22Rv1 (cell line): ENCODE results near the gene SRC.
"Not testable (repeated sequence)": the region's sequence is repeated elsewhere in the genome, so short reads cannot be mapped to it uniquely, and the experiment has no call there.

Source experiments
- H3K27ac ChIP-seq: fragments of 450-650 bp; 2 replicates; pipeline ENCODE4 v1.5.1; 2017
- ZFX ChIP-seq: fragments of 450-650 bp; IDR thresholded peaks from 2 replicates; pipeline ENCODE4 v1.6.1; 2017; ENCODE audit warnings: antibody characterized with exemption, borderline replicate concordance
- TF ChIP-seq, protein P1 (sequence below): fragments of 450-650 bp; IDR thresholded peaks from 2 replicates; pipeline ENCODE4 v1.5.1; 2017; ENCODE audit warnings: mild to moderate bottlenecking

The SRC gene

DNA sequence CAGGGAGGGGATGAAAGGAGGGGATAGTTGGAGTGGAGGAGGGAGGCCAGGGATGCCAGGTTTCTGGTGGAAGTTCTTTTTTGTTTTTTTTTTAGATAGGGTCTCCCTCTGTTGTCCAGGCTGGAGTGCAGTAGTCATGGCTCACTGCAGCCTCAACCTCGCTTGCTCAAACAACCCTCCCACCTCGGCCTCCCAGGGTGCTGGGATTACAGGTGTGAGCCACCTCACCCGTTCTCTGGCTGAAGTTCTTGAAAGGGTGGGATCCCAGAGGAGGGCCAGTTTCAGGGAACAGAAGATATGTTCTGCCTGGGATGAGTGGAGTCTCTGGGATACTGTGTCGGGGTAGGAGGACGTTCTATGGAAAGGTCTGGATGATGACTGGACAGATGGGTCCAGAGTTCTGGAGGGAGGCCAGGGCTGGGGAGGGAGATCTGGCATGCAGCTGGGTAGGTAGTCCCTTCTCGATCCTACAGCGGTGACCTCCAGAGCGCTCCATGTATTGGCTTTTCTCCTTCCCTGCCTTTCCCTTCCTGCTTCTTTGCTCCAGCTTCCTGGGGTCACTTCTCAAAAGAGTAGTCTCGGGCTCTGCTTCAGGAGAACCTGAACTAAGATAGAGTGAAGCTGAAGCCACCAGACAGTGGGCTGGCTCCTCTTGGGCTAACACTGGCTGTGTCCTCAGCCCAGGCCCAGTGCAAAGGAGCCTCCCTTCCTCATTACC is 12.7 kb upstream of the SRC start:
- TF ChIP-seq, protein P1, sequence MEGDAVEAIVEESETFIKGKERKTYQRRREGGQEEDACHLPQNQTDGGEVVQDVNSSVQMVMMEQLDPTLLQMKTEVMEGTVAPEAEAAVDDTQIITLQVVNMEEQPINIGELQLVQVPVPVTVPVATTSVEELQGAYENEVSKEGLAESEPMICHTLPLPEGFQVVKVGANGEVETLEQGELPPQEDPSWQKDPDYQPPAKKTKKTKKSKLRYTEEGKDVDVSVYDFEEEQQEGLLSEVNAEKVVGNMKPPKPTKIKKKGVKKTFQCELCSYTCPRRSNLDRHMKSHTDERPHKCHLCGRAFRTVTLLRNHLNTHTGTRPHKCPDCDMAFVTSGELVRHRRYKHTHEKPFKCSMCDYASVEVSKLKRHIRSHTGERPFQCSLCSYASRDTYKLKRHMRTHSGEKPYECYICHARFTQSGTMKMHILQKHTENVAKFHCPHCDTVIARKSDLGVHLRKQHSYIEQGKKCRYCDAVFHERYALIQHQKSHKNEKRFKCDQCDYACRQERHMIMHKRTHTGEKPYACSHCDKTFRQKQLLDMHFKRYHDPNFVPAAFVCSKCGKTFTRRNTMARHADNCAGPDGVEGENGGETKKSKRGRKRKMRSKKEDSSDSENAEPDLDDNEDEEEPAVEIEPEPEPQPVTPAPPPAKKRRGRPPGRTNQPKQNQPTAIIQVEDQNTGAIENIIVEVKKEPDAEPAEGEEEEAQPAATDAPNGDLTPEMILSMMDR: no peak
- no peak for TF ChIP-seq ZFX
- H3K27ac ChIP-seq: no peak overlapping the region

DNA sequence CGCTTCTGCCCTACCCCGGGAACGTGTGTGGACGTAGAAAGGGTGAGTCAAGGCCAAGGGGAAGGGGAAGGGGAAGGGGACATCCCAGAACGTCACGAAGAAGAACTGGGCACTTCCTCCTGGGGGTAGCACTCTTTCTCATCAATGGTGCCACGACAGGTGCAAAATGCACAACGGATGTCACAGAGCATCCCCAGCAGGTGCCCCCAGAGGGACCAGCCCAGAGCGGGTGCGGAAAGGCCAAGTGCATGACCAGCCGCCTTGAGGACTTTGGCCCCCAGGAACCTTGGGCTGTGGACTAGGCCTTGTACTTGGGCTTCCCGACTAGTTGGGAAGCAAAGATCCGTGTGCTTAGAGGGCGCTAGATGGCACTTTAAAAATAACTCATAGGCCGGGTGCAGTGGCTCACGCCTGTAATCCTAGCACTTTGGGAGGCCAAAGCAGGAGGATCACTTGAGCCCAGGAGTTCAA is 12.1 kb upstream of the SRC start:
- TF ChIP-seq, protein P1: no peak
- no peak for TF ChIP-seq ZFX
- no peak overlapping the region for H3K27ac ChIP-seq

DNA sequence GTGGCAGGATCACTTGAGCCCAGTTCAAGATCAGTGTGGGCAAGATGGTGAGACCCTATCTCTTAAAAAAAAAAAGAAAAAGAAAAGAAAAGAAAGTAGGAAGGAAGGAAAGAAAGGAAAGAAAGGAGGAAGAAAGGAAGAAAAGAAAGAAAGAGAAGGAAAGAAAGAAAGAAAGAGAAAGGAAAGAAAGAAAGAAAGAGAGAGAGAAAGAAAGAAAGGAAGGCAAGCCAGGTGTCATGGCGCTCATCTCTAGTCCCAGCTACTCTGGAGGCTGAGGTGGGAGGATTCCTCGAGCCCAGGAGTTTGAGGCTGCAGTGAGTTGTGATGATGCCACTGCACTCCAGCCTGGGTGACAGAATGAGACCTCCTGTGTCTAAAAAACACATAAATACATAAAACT is 11.5 kb upstream of the SRC start:
- no peak for TF ChIP-seq ZFX
- TF ChIP-seq, protein P1: no peak
- no peak overlapping the region for H3K27ac ChIP-seq

DNA sequence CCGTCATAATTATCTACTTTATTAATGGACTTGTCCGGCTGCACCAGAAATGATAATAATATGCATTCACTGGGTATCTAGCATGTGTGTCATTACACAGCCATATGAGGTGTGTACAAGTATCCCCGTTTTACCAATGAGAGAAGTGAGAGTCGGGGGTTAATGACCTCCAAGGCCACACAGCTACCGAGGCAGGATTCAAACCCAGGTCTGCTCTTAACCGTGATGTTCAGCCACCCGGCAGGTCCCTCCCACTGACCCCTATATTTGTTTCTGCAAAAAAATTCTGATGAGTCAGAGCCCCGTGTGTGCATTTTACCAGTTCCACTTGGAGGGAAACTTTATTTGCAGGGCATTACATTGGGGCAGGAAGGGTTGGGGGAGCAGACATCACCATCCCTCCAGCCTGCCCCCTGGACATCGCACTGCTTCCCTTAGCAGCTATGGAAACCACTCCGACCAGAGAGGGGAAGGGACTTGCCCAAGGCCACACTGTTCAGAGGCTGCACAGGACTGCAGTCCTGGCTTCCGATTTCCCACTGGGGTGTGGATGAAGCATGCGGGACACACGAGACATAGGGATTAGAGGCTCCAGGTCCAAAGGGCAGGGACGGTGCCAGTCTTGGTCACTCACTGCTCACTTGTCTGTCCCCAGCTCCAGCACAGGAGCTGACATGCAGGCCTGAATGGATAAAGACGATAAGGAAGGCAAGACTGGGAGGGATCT is 10.1 kb upstream of the SRC start:
- TF ChIP-seq, protein P1: no peak
- TF ChIP-seq ZFX: no peak
- no peak overlapping the region for H3K27ac ChIP-seq

DNA sequence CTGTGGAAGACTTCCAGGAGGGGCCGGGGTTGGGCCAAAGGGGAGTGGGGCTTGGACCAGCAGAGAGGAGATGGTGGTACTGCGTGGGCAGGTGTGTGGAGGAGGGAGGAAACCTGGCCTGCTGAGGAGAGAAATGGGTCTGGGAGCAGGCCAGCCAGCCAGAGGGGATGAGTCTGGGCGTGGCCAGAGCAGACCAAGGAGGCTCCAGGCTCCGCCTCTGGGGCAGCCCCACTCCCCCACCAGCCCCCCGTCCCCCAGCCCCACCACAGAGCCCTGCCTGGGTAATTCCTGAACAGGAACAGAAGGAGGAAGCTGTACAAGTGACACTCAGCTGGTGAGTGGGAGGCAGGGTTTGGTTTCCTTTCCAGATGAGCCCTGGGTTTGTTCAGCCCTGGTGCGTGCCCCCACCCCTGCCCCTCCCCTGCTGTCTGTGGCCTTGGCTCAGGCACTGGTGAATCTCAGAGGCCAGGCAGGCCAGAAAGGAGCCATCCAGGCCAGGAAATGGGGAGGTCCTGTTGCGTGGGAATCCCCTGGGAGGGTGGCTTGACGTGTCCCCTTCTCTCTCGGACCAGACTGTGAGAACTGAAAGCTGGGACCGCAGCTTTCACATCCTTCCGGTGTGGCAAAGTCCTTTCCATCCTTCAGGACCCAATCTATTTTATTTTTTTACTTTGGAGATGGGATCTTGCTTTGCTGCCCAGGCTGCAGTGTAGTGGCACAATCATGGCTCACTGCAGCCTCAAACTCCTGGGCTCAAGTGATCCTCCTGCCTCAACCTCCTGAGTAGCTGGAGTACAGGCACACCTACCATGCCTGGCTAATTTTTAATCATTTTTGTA is 9.4 kb upstream of the SRC start:
- no peak overlapping the region for H3K27ac ChIP-seq
- TF ChIP-seq, protein P1: no peak
- no peak for TF ChIP-seq ZFX

DNA sequence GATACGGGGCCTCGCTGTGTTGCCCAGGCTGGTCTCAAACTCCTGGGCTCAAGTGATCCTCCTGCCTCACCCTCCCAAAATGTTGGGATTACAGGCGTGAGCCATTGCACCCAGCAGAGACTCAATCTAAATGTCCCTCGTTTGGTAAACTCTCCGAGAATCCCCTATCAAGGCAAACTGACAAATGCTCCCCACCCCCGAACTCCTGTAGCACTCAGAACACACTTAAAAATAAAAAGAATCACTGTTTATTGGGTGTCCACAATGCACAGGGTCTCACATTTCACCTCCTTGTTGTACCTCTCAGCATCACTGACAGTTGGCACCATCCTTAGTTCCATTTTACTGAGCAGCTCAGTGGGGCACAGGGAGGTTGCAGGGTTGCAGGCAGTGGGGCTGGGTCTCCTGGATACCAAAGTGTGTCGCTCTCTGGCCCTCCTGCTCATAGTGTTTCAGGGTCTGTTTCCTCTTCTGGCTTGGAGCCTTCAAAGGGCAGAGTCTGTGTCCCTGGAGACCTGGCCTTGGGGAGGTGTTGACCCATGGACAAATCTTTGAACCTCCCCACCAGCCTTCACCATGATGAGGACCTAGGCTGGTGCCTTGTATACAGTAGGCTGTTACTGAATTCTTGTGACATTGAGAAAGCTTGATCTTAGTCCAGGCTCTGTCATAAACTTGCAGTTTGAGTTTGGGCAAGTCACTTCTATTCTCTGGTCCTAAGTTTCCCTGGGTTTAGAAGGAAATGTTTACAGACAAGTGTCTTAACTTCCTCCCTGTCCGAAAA is 8.5 kb upstream of the SRC start:
- TF ChIP-seq ZFX: no peak
- TF ChIP-seq, protein P1: no peak
- no peak overlapping the region for H3K27ac ChIP-seq

DNA sequence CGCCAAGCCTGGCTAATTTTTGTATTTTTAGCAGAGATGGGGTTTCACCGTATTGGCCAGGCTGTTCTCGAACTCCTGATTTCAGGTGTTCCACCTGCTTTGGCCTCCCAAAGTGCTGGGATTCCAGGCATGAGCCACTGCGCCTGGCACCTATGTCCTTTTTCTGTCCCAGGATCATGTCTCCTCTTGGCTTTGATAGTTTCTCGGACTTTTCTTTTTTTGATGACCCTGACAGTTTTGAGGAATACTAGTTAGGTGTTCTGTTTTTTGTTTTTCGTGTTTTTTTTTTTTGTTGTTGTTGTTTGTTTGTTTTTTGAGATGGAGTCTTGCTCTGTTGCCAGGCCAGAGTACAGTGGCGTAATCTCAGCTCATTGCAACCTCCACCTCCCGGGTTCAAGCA is 7.6 kb upstream of the SRC start:
- H3K27ac ChIP-seq: not testable (repeated sequence)
